GM21576 (cell line): ENCODE results near the gene IGSF22.
"Not testable (repeated sequence)": the region's sequence is repeated elsewhere in the genome, so short reads cannot be mapped to it uniquely, and the experiment has no call there.

Experiments used
- ATAC-seq: cut with Tn5 transposase; IDR thresholded peaks from one replicate; pipeline ENCODE4 v1.9.1; 2021; ENCODE audit warnings: mild to moderate bottlenecking, moderate library complexity; ENCODE audit not compliant: unreplicated experiment

IGSF22 gene

GRCh38 chr11:18696638-18697225 lies 29.3 kb downstream of the IGSF22 start:
- ATAC-seq: no peak

GRCh38 chr11:18692941-18693760 lies 32.8 kb downstream of the IGSF22 start:
- no peak for ATAC-seq

DNA sequence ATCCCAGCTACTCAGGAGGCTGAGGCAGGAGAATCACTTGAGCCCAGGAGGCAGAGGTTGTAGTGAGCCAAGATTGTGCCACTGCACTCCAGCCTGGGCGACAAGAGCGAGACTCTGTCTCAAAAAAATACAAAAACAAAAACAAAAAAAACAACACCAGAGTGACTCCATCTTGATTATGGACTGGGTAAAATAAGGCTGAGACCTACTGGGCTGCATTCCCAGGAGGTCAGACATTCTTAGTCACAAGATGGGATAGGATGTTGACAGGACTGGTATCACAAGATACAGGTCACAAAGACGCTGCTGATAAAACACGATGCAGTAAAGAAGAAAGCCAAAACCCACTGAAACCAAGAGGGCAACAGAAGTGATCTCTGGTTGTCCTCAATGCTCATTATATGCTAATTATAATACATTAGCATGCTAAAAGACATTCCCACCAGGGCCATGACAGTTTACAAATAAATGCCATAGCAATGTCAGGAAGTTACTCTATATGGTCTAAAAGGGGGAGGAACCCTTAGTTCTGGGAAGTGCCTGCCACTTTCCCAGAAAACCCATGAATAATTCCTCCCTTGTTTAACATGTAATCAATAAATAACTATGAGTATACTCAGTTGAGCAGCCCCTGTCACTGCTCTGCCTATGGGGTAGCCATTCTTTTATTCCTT lies 34.4 kb downstream of the IGSF22 start:
- not testable (repeated sequence) for ATAC-seq

DNA sequence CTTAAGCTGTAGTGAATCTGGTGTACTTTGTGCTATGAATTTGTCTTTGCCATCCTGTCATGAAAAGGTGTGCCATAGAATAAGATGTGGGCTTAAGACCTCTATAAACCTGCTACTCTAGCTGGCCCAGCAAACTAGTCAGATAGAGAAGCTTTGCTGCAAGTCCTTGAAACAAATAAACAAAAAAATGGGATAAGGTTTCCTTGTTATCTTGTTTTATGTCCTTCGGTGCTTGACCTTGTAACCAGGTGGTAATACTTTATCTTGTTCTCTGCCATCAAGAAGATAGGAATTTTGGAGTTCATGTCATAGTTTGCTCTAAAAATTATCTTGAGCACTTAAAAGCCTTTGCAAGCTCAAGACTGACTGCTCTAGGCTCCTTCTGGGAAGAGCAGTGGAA lies 41.7 kb downstream of the IGSF22 start:
- no peak for ATAC-seq

- ATAC-seq: no peak
Measured at GRCh38 chr11:18682466-18682865, 43.5 kb downstream of the IGSF22 start.

DNA sequence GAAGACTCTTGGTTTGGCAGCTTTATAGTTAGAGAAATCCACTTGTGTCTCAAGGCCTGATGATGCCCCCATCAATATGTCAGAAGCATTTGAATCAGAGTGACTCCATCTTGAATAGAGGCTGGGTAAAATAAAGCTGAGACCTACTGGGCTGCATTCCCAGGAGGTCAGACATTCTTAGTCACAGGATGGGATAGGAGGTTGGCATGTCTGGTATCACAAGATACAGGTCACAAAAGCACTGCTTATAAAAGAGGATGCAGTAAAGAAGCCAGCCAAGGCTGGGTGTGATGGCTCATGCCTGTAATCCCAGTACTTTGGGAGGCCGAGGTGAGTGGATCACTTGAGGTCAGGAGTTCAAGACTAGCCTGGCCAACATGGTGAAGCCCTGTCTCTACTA lies 44.0 kb downstream of the IGSF22 start:
- not testable (repeated sequence) for ATAC-seq

DNA sequence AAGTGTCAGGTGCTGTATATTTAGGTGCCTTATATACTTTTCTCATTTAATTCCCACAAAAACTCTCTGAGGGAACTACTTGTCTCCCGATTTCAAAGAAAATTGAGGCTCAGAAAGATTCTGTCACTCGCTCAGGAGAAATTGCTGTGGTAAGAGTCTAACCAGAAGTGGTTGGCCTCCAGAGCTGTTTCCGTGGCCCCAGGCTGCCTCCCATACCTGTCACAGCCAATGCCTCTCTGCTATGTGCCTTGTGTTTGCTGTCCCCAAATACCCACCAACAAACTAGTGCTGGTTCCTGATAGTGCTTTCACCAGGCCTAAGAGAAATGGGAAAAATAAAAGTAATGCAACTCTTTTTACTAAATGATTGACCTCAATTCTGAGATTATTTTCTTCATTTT lies 48.4 kb downstream of the IGSF22 start:
- ATAC-seq: no peak

DNA sequence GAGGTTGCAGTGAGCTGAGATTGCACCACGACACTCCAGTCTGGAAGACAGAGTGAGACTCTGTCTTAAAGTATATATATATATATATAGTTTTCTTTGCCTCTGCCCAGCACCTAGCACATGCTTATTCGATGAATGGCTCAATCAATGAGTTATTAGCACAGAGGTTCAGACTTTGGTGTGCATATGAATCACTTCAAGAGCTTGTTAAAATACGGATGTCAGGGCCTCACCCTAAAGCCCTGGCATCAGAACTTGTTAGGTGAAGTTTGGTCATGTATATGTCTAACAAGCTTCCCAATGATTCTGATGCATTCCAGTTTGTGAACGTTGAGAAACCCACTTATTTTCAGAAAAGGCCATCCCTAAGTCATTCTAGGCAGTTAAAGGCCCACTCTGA lies 49.2 kb downstream of the IGSF22 start:
- ATAC-seq: no peak

DNA sequence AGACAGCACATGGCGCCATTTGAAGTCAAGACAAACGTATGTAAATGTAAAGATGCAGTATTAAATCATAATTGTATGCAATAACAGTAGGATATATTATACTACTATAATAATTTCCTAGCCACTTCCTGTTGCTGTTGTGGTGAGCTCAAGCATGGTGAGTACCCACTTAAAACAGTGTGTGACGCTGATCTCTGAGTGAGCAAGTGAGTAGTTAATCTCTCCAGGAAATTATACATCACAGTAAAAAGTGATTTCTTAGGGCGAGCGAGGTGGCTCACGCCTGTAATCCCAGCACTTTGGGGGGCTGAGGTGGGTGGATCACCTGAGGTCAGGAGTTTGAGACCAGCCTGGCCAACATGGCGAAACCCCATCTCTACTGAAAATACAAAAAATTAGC lies 53.8 kb downstream of the IGSF22 start:
- not testable (repeated sequence) for ATAC-seq

DNA sequence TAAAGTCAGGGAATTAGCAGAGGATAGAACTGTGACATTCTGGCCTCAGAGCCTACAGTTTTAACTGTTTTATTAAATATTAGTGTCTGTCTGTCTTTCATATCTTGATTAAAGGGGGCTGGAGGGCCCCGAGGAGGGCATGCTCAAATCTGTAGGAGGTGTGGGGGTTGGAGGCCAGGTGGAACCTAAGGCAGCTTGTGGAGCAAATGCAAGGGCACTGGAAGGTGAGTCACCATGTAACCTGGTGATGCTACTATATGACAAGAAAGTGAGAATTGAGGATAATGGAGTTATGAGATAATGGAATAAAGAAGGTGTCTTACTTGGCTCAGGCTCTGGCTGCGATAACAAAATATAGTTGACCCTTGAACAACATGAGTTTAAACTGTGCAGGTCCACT lies 54.7 kb downstream of the IGSF22 start:
- no peak for ATAC-seq

GRCh38 chr11:18669711-18670110 lies 56.3 kb downstream of the IGSF22 start:
- no peak for ATAC-seq

DNA sequence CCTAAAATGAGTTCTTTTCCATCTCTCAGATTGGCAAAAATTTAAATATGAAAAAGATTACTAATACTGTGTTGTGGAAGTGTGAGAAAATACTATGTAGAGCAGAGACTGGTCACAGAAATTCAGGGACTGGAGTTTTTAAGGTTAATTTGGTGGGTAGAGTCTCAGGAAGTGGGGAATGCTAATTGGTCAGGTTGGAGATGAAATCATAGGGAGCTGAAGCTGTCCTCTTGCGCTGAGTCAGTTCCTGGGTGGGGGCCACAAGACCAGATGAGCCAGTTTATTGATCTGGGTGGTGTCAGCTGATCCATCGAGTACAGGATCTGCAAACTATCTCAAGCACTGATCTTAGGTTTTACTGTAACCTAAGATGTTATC lies 56.8 kb downstream of the IGSF22 start:
- ATAC-seq: no peak

DNA sequence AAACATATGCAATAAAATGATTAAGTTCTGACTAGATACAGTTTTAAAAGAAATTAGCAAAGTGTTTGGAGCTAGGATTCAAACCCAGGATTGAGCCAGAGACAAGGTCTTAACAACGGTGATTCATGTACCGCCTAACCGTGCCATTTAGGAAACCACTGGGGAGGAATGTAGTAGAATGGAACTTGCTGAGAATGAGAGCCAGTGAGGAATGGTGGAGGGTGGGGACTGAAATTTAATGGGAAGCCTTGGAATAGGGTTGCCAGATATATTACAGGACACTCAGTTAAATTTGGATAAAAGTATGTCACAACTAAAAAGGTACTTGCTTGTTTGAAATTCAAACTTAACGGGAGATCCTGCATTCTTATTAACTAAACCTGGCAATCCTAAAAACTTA lies 57.9 kb downstream of the IGSF22 start:
- ATAC-seq: no peak

GRCh38 chr11:18665353-18665872 lies 60.6 kb downstream of the IGSF22 start:
- not testable (repeated sequence) for ATAC-seq

DNA sequence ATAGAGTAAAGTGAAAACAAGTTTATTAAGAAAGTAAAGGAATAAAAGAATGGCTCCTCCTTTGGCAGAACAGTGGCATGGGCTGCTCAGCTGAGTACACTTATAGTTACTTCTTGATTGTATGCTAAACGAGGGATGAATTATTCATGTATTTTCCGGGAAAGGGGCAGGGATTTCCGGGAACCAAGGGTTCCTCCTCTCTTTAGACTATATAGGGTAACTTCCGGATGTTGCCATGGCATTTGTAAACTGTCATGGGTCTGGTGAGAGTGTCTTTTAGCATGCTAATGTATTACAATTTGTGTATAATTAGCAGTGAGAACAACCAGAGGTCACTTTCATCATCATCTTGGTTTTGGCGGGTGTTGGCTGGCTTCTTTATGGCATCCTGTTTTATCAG lies 68.3 kb downstream of the IGSF22 start:
- no peak for ATAC-seq
